Measurements from ENCODE around the gene HYCC2.
A peak's percentile ranks its signal among the peaks of the same experiment; 100 is the strongest.

- no peak for TF ChIP-seq POLR2A (IDR thresholded peaks at IDR 0.05)
- TF ChIP-seq POLR2AphosphoS5 (IDR thresholded peaks at IDR 0.05) = peak; percentile 59 to 75 (median 73)
These were observed 46.9 kb upstream of the HYCC2 start for GRCh38 chr2:201118121-201118960.

Data from breast epithelium (tissue), 3 donors.